IMR-90 (cell line): Measurements from ENCODE around the gene OBP2A. TPM values are rescaled to one million over a fixed set of nuclear protein-coding genes. Genes with fewer than 3 reads are reported as not detected.

ENCODE experiments used
- ATAC-seq: fragments of 200-7000 bp; cut with Tn5 transposase; 2 replicates; pipeline ENCODE4 v1.9.1; 2020; ENCODE audit warnings: low read depth, mild to moderate bottlenecking, moderate library complexity
- BruUV-seq: library from RNA; stranded (reverse); fragments of 400-500 nt; replicated peaks from 2 replicates; lab custom pipeline; 2021; lab: Mats Ljungman, UMichigan
- CTCF ChIA-PET: fragments of 300-600 bp; formaldehyde crosslinking; extraction: SDS; loops from one replicate; lab custom pipeline; 2021; ENCODE audit warnings: antibody characterized with exemption; lab: Yijun Ruan, JAX
- POLR2A ChIA-PET: fragments of 300-600 bp; sonication (Branson Sonifier 250); formaldehyde crosslinking; loops from one replicate; lab custom pipeline; 2022; ENCODE audit warnings: antibody characterized with exemption; ENCODE audit not compliant: unreplicated experiment; lab: Charles Lee
- DNase-seq: peaks from one replicate; pipeline ENCODE4 v3.0.0; 2013
- H2AFZ ChIP-seq: replicated peaks from 2 replicates; pipeline ENCODE3; 2013; ENCODE audit warnings: low read length, mild to moderate bottlenecking; ENCODE audit not compliant: poor library complexity
- H2AK5ac ChIP-seq: 2 replicates; pipeline ENCODE4 v1.6.1; 2013; ENCODE audit warnings: low read depth, low read length, inconsistent platforms
- H2AK9ac ChIP-seq: replicated peaks from 2 replicates; pipeline ENCODE3; 2013; ENCODE audit warnings: mild to moderate bottlenecking, low read depth, low read length, moderate library complexity; ENCODE audit not compliant: poor library complexity
- H2BK120ac ChIP-seq: 2 replicates; pipeline ENCODE4 v1.6.1; 2013; ENCODE audit warnings: low read depth, low read length, inconsistent platforms
- H2BK15ac ChIP-seq: 3 replicates; pipeline ENCODE4 v1.6.1; 2013; ENCODE audit warnings: low read depth, low read length, inconsistent platforms
- H2BK20ac ChIP-seq: 2 replicates; pipeline ENCODE4 v1.6.1; 2013; ENCODE audit warnings: low read depth, mild to moderate bottlenecking, inconsistent platforms, low read length, moderate library complexity
- H2BK5ac ChIP-seq: 2 replicates; pipeline ENCODE4 v1.6.1; 2013; ENCODE audit warnings: mild to moderate bottlenecking, low read depth, low read length, inconsistent platforms; ENCODE audit not compliant: poor library complexity, severe bottlenecking
- H3K14ac ChIP-seq: replicated peaks from 2 replicates; pipeline ENCODE4 v1.6.1; 2013; ENCODE audit warnings: low read depth, low read length, inconsistent platforms
- H3K18ac ChIP-seq: 2 replicates; pipeline ENCODE4 v1.6.1; 2013; ENCODE audit warnings: low read depth, low read length, control low read depth
- H3K23ac ChIP-seq: 2 replicates; pipeline ENCODE4 v1.6.1; 2013; ENCODE audit warnings: low read depth, low read length, inconsistent platforms
- H3K27ac ChIP-seq: 2 replicates; pipeline ENCODE4 v1.5.1; 2013; ENCODE audit warnings: mild to moderate bottlenecking, control low read depth, low read length; ENCODE audit not compliant: insufficient read depth
- H3K27me3 ChIP-seq: 2 replicates; pipeline ENCODE4 v1.6.1; 2013; ENCODE audit warnings: low read length; ENCODE audit not compliant: control insufficient read depth, insufficient read depth
- H3K36me3 ChIP-seq: 2 replicates; pipeline ENCODE4 v1.6.1; 2013; ENCODE audit warnings: low read length, mixed read lengths; ENCODE audit not compliant: control insufficient read depth, insufficient read depth
- H3K4ac ChIP-seq: 2 replicates; pipeline ENCODE4 v1.6.1; 2013; ENCODE audit warnings: low read depth, low read length, inconsistent platforms
- H3K4me1 ChIP-seq: 2 replicates; pipeline ENCODE4 v1.6.1; 2013; ENCODE audit warnings: low read length, mixed read lengths; ENCODE audit not compliant: control insufficient read depth, insufficient read depth
- H3K4me2 ChIP-seq: 2 replicates; pipeline ENCODE4 v1.6.1; 2013; ENCODE audit warnings: low read depth, mild to moderate bottlenecking, control low read depth, low read length, moderate library complexity
- H3K4me3 ChIP-seq: 2 replicates; pipeline ENCODE4 v1.5.1; 2013; ENCODE audit warnings: low read depth, mild to moderate bottlenecking, control low read depth, low read length, moderate library complexity; ENCODE audit not compliant: insufficient read depth
- H3K56ac ChIP-seq: 2 replicates; pipeline ENCODE4 v1.6.1; 2013; ENCODE audit warnings: low read length, inconsistent platforms; ENCODE audit not compliant: insufficient read depth; ENCODE audit errors: extremely low read depth
- H3K79me1 ChIP-seq, 2 experiments: 2 replicates each; pipeline ENCODE4 v1.6.1; 2013; ENCODE audit warnings: low read length in 2 of 2, inconsistent platforms in 1 of 2, low read depth in 1 of 2
- H3K9ac ChIP-seq: 2 replicates; pipeline ENCODE4 v1.6.1; 2013; ENCODE audit warnings: low read depth, low read length, control low read depth
- H3K9me1 ChIP-seq: 2 replicates; pipeline ENCODE4 v1.6.1; 2013; ENCODE audit warnings: low read length, inconsistent platforms; ENCODE audit not compliant: insufficient read depth
- H3K9me3 ChIP-seq: 2 replicates; pipeline ENCODE4 v1.6.1; 2013; ENCODE audit warnings: low read length; ENCODE audit not compliant: control insufficient read depth, insufficient read depth
- H4K20me1 ChIP-seq: 2 replicates; pipeline ENCODE4 v1.6.1; 2013; ENCODE audit warnings: low read length, inconsistent platforms; ENCODE audit not compliant: insufficient read depth
- H4K5ac ChIP-seq: 2 replicates; pipeline ENCODE4 v1.6.1; 2013; ENCODE audit warnings: mild to moderate bottlenecking, low read depth, low read length, control low read depth
- H4K8ac ChIP-seq, 2 experiments: 2 replicates each; pipeline ENCODE4 v1.6.1; 2013; ENCODE audit warnings: low read depth in 2 of 2, low read length in 2 of 2, control low read depth in 1 of 2, inconsistent platforms in 1 of 2
- H4K91ac ChIP-seq: 2 replicates; pipeline ENCODE4 v1.6.1; 2013; ENCODE audit warnings: low read depth, low read length, inconsistent platforms; ENCODE audit not compliant: insufficient read depth
- BHLHE40 ChIP-seq: fragments of 150-350 bp; IDR thresholded peaks from 2 replicates; pipeline ENCODE4 v1.6.1; 2016; ENCODE audit warnings: mild to moderate bottlenecking, low read depth, low read length
- CEBPB ChIP-seq: IDR thresholded peaks from 2 replicates; pipeline ENCODE4 v1.6.1; 2012; ENCODE audit warnings: low read depth, low read length, improper control_type of control experiment
- CHD1 ChIP-seq: IDR thresholded peaks from 2 replicates; pipeline ENCODE4 v1.6.1; 2012; ENCODE audit warnings: low read depth, low read length, improper control_type of control experiment
- CTCF ChIP-seq: conservative IDR thresholded peaks from 2 replicates; pipeline ENCODE4 v1.5.1; 2012; ENCODE audit warnings: mild to moderate bottlenecking, low read depth, low read length, improper control_type of control experiment
- ELK1 ChIP-seq: fragments of 150-350 bp; IDR thresholded peaks from 2 replicates; pipeline ENCODE4 v1.6.1; 2016; ENCODE audit warnings: low read depth, mild to moderate bottlenecking, low read length, moderate library complexity, borderline replicate concordance
- FOS ChIP-seq: fragments of 150-350 bp; IDR thresholded peaks from 2 replicates; pipeline ENCODE4 v1.6.1; 2016; ENCODE audit warnings: low read depth, low read length
- MAZ ChIP-seq: IDR thresholded peaks from 2 replicates; pipeline ENCODE4 v1.6.1; 2012; ENCODE audit warnings: low read depth, mild to moderate bottlenecking, low read length, improper control_type of control experiment, moderate library complexity, borderline replicate concordance
- MXI1 ChIP-seq: IDR thresholded peaks from 2 replicates; pipeline ENCODE4 v1.6.1; 2012; ENCODE audit warnings: low read depth, mild to moderate bottlenecking, low read length, moderate library complexity, borderline replicate concordance
- NFE2L2 ChIP-seq: fragments of 150-350 bp; IDR thresholded peaks from 2 replicates; pipeline ENCODE4 v1.6.1; 2016; ENCODE audit warnings: low read depth, mild to moderate bottlenecking, low read length
- POLR2A ChIP-seq: IDR thresholded peaks from 2 replicates; pipeline ENCODE4 v1.6.1; 2012; ENCODE audit warnings: mild to moderate bottlenecking, low read depth, low read length
- RAD21 ChIP-seq: IDR thresholded peaks from 2 replicates; pipeline ENCODE4 v1.6.1; 2012; ENCODE audit warnings: low read length, improper control_type of control experiment
- RCOR1 ChIP-seq: IDR thresholded peaks from 2 replicates; pipeline ENCODE4 v1.6.1; 2012; ENCODE audit warnings: mild to moderate bottlenecking, low read length, improper control_type of control experiment; ENCODE audit not compliant: insufficient replicate concordance
- RFX5 ChIP-seq: IDR thresholded peaks from 2 replicates; pipeline ENCODE4 v1.8.0; 2012; ENCODE audit warnings: low read depth, mild to moderate bottlenecking, low read length, moderate library complexity
- SMC3 ChIP-seq: fragments of 150-350 bp; IDR thresholded peaks from 2 replicates; pipeline ENCODE4 v1.6.1; 2016; ENCODE audit warnings: low read depth, mild to moderate bottlenecking, antibody characterized with exemption, low read length, moderate library complexity
- USF2 ChIP-seq: fragments of 150-350 bp; IDR thresholded peaks from 2 replicates; pipeline ENCODE4 v1.6.1; 2017; ENCODE audit warnings: mild to moderate bottlenecking, antibody characterized with exemption, low read length, low read depth
- WGBS, 2 experiments: methylation state at CpG; one replicate each; pipeline versions ENCODE4 v1.1.5 to v1.1.7; 2013; ENCODE audit warnings: missing lambda C conversion rate in 2 of 2; ENCODE audit not compliant: insufficient read length in 1 of 2; ENCODE audit errors: extremely low coverage in 2 of 2; 5-methylcytosine and 5-hydroxymethylcytosine counted together
- dilution Hi-C: fragments of 300-500 bp; cut with HindIII; formaldehyde crosslinking; loops from one replicate; pipeline ENCODE4 v1.14.3; 2018; ENCODE audit warnings: low sequenced_read_pairs; ENCODE audit not compliant: unreplicated experiment
- in situ Hi-C: fragments of 300-500 bp; cut with MboI; formaldehyde crosslinking; loops from 3 replicates; pipeline ENCODE4 v1.14.3; 2019; ENCODE audit warnings: low sequenced_read_pairs, inconsistent platforms, mixed read lengths
- intact Hi-C: fragments of 100-400 bp; cut with micrococcal nuclease; formaldehyde crosslinking; loops from 2 replicates; pipeline ENCODE4 v1.10.0; 2022
- polyA plus RNA-seq, 3 experiments: library from polyadenylated mRNA; depleted of rRNA; stranded (reverse); fragments of >200 nt; gene quantifications; 2 replicates each; pipeline ENCODE4 v1.2.3, GENCODE V29; 2012; ENCODE audit warnings: low replicate concordance in 1 of 3
- total RNA-seq: library from RNA; depleted of rRNA; stranded (reverse); fragments of >200 nt; gene quantifications from 2 replicates; pipeline ENCODE4 v1.2.3, GENCODE V29; 2012

Gene OBP2A
- total and polyA plus RNA-seq, 2 of the 4 experiments (the other 2 are of a cell fraction): not detected

GRCh38 chr9:135591506-135592330 lies 45.8 kb downstream of the OBP2A start:
- DNase-seq (no peak), ATAC-seq (no peak)
- Histone ChIP-seq H4K8ac (no peak overlapping the region), H3K23ac (no peak overlapping the region), H3K36me3 (no peaks in the 10 kb centered on the region), H2BK120ac (no peak overlapping the region), H3K4ac (no peak overlapping the region), H3K27me3 (peaks cover 2% of the 10 kb centered on the region), H2AFZ (no peak overlapping the region), H3K9me1 (no peaks in the 10 kb centered on the region), H3K9me3 (no peaks in the 10 kb centered on the region), H2BK5ac (no peak overlapping the region), H2BK15ac (no peak overlapping the region), H2AK9ac (no peak overlapping the region), H2AK5ac (no peak overlapping the region), H3K27ac (no peak overlapping the region), H3K9ac (no peak overlapping the region), H4K5ac (no peak overlapping the region), H3K79me1 (no peaks in the 10 kb centered on the region), H4K20me1 (no peaks in the 10 kb centered on the region), H3K4me2 (no peak overlapping the region), H3K18ac (no peak overlapping the region), H3K4me3 (no peak overlapping the region), H3K56ac (no peak overlapping the region), H3K14ac (no peak overlapping the region), H4K91ac (no peak overlapping the region), H2BK20ac (no peak overlapping the region), H3K4me1 (no peaks in the 10 kb centered on the region)
- ChIA-PET POLR2A (no interaction called here), CTCF (no interaction called here)
- WGBS, 2 experiments: 30% methylated on average over 5 of the region's 22 CpGs; no CpG with 5 or more reads in 1 of the 2 experiments
- in situ Hi-C loops: no loop called here
- dilution Hi-C loops: no loop called here
- no TSS peak for BruUV-seq
- intact Hi-C loops: no loop called here
- TF ChIP-seq CEBPB (no peak), BHLHE40 (no peak), POLR2A (no peak), ELK1 (no peak), FOS (no peak), RAD21 (no peak), USF2 (no peak), CTCF (no peak), RCOR1 (no peak), CHD1 (no peak), MAZ (no peak), NFE2L2 (no peak), SMC3 (no peak), RFX5 (no peak), MXI1 (no peak)
